ENCODE measurements around the gene WIPF2. TPM values are rescaled to one million over a fixed set of nuclear protein-coding genes. Genes with fewer than 3 reads are reported as not detected.

The WIPF2 gene
- total and polyA plus RNA-seq, 2 donors (not counting 3 experiments of a cell fraction or from before 2014, with no cell fraction given): 8.4 to 30.4 TPM

DNA sequence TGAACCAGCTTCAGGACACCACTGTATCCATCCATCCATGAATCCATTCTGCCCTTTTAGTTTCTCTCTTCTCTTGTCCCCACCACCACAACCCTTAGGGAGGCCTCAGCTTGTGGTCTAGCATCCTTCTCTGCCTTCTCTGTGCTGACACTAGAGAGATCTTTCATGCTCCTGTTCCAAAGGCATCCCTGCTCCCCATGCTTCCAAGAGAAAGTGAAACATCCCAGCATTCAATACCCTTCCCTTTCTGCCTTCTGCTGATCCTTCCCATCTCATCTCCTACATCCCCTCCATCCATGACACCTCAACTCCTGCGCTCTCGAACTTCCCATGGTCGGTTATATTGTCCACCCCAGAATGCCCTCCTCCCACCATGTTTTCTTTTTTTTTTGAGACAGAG, 31.9 kb upstream of the WIPF2 start:
- no peak for TF ChIP-seq JUN (IDR thresholded peaks at IDR 0.05; ENCODE audit: borderline replicate concordance, insufficient read depth, insufficient read length, low read depth)
- TF ChIP-seq MYC (IDR thresholded peaks at IDR 0.05; ENCODE audit: low read depth, low read length): no peak
- no peak for TF ChIP-seq FOS (IDR thresholded peaks at IDR 0.05; ENCODE audit: borderline replicate concordance, insufficient read depth, low read length)
- no peak for TF ChIP-seq GATA2 (IDR thresholded peaks at IDR 0.05; ENCODE audit: insufficient read depth, insufficient read length, low read depth, low read length)
- TF ChIP-seq, protein P1, sequence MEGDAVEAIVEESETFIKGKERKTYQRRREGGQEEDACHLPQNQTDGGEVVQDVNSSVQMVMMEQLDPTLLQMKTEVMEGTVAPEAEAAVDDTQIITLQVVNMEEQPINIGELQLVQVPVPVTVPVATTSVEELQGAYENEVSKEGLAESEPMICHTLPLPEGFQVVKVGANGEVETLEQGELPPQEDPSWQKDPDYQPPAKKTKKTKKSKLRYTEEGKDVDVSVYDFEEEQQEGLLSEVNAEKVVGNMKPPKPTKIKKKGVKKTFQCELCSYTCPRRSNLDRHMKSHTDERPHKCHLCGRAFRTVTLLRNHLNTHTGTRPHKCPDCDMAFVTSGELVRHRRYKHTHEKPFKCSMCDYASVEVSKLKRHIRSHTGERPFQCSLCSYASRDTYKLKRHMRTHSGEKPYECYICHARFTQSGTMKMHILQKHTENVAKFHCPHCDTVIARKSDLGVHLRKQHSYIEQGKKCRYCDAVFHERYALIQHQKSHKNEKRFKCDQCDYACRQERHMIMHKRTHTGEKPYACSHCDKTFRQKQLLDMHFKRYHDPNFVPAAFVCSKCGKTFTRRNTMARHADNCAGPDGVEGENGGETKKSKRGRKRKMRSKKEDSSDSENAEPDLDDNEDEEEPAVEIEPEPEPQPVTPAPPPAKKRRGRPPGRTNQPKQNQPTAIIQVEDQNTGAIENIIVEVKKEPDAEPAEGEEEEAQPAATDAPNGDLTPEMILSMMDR (IDR thresholded peaks at IDR 0.05; ENCODE audit: extremely low read depth in 1 of 2, insufficient read depth in 1 of 2, low read depth in 1 of 2, low read length in 2 of 2): no peak
- no peak for TF ChIP-seq EZH2 (IDR thresholded peaks at IDR 0.05; ENCODE audit: borderline replicate concordance, low read depth, low read length, severe bottlenecking)
- DNase-seq (ENCODE audit: low read depth, low spot score): no peak
- ChIA-PET CTCF (no interaction called here), POLR2A (no interaction called here)
- Histone ChIP-seq H3K27me3 (ENCODE audit: control insufficient read depth in 2 of 2, insufficient read depth in 2 of 2, low read length in 2 of 2) (no peaks in the 10 kb centered on the region), H3K9me3 (replicated peaks; ENCODE audit: control insufficient read depth, insufficient read depth, low read length) (no peaks in the 10 kb centered on the region), H3K9me1 (replicated peaks; ENCODE audit: control insufficient read depth, extremely low read depth, insufficient read depth, low read length) (no peaks in the 10 kb centered on the region), H3K27ac (ENCODE audit: insufficient read depth, low read depth, low read length) (no peak overlapping the region), H3K4me2 (ENCODE audit: insufficient read depth, low read length) (no peak overlapping the region), H3K36me3 (ENCODE audit: control insufficient read depth in 2 of 2, extremely low read depth in 1 of 2, insufficient read depth in 2 of 2, low read length in 2 of 2) (peaks cover 0 to 3% of the 10 kb centered on the region in 2 experiments), H4K20me1 (replicated peaks; ENCODE audit: control insufficient read depth, extremely low read depth, insufficient read depth, low read length) (no peaks in the 10 kb centered on the region), H3K4me3 (replicated peaks in 1 of 3; ENCODE audit: insufficient read depth in 1 of 3, low read depth in 1 of 3, low read length in 3 of 3) (no peak overlapping the region), H2AFZ (ENCODE audit: low read depth, low read length) (no peak overlapping the region), H3K79me2 (ENCODE audit: control insufficient read depth, insufficient read depth, low read length) (no peaks in the 10 kb centered on the region), H3K9ac (replicated peaks; ENCODE audit: extremely low read depth, insufficient read depth, low read length) (no peak overlapping the region), H3K4me1 (ENCODE audit: control insufficient read depth, extremely low read depth, insufficient read depth, low read length) (peaks cover 4% of the 10 kb centered on the region)
- FAIRE-seq: no peak
- no TSS peak for BruUV-seq (replicated peaks)
- intact Hi-C loops (cut with micrococcal nuclease): no loop called here
- dilution Hi-C loops (cut with MboI; ENCODE audit: extremely low pct_ligation_motif_present, low sequenced_read_pairs): no loop called here

Measured in endothelial cell of umbilical vein (primary cell).